Vagina (tissue), 2 donors: ENCODE measurements around the gene PURA.

Source experiments
- CTCF ChIP-seq, 3 experiments: fragments of 450-650 bp in 2 of 3; fragments of 200-600 bp in 1 of 3; sonication (generic) in 1 of 3; IDR thresholded peaks; one replicate each; pipeline ENCODE4 v1.5.1; 2017 to 2019; ENCODE audit warnings: antibody characterized with exemption in 3 of 3, mild to moderate bottlenecking in 2 of 3, moderate library complexity in 2 of 3
- POLR2A ChIP-seq, 2 donors: fragments of 450-650 bp; IDR thresholded peaks; one replicate each; pipeline ENCODE4 v1.6.1; 2017; ENCODE audit warnings: antibody characterized with exemption in 2 of 2, mild to moderate bottlenecking in 2 of 2, moderate library complexity in 2 of 2

DNA sequence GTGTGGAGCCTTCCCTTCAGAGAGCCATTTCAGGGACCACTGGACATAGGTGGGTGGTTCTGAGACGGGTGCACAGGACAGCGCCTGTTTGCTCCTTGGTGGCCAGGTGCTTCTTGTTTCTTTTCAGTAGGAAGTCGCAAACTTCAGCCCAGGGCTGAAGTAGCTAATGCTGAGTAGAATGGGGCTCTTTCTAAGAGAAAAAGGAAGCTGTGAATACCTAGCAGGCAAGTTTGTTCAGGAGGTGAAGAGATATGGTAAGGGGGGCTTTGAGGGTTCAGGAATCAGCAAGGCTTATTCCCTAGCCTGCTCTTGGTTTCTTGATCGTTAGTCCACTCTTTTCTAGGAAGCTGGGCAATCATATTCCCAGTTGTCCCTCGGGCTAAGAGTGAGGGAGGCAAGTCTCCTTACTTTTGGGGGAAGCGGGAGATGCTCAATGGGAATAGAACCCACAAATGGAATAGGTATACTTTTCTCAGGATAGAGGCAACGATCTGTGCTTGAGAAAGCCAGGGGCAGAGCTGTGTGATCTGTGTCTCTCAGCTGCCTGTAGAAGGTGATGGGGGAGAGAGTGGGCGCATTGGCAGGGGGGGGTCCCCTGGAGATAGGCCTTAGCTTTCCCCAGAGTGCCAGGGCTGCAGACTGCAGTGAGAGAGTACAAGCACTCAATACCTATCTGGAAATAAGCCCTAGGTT, 1.9 kb upstream of the PURA start:
- TF ChIP-seq POLR2A (IDR thresholded peaks at IDR 0.05) (no peak), CTCF (IDR thresholded peaks at IDR 0.05) (no peak)
